Endometrial microvascular endothelial cells (primary cell): ENCODE measurements around the gene SLC26A8. TPM values are rescaled to one million over a fixed set of nuclear protein-coding genes. Genes with fewer than 3 reads are reported as not detected.
"Not testable (repeated sequence)": the region's sequence is repeated elsewhere in the genome, so short reads cannot be mapped to it uniquely, and the experiment has no call there.

Experiments
- in situ Hi-C: cut with HindIII; loops from 2 replicates; pipeline ENCODE4 v1.10.0; 2017; ENCODE audit warnings: low sequenced_read_pairs, low pct_unique_long_range_greater_than_20kb; ENCODE audit errors: inconsistent ontology term
- total RNA-seq: library from RNA; depleted of rRNA; stranded (reverse); fragments of >200 nt; gene quantifications from one replicate; pipeline ENCODE4 v1.2.3, GENCODE V29; 2015; ENCODE audit errors: inconsistent ontology term

SLC26A8 gene
- total RNA-seq, 1 donor from 2014 or later = not detected

DNA sequence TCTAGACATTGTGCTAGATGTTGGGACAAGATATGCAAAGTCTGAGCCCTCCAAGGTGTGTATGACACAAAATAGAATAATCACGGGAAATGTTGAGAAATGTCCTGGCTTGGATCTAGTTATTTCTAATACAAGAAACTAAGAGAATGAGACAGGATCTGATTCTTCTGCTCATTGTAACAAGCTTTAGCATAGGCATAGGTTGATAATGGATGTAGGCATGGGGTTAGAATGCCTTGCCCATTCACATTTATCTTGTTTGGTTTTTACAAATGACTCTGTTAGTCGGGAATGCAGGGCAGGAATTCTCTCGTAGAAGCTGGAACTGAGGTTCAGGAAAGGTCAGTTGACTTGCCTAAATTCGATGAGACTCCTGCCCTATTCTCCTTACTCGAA is 1.5 kb upstream of the SLC26A8 start:
- in situ Hi-C loops = no loop called here

DNA sequence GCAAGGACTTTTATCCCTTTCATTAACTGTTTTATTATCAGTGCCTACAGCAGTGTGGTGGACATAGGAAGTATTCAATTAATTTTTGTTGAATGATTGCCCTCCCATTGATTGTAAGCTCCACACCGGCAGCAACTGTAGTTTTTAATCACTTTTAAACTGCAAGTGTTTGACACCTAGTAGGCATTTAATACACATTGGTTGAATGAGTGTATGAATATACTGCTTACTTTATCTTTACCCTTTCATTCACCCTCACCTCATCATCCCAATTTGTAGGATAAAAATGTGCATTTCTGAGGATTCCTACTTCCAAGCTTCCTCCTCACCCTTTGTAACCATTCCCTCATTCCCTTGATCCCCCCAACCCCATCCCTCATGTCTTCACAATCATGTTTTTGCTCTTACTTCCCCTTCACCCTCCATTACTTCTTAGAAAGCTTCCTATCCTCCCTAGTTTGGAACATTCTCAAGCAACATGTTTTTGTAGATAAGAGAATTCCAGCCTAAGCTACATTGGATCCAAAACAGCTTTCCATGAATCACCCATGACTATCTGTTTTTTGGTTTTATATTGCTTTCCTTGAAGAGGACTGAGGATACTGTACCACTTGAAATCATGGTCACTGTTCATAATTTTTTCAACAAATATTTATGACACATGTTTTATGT is 955 bp upstream of the SLC26A8 start:
- in situ Hi-C loops = no loop called here

GRCh38 chr6:36020154-36020553 is 4.3 kb downstream of the SLC26A8 start:
- in situ Hi-C loops = no loop called here

DNA sequence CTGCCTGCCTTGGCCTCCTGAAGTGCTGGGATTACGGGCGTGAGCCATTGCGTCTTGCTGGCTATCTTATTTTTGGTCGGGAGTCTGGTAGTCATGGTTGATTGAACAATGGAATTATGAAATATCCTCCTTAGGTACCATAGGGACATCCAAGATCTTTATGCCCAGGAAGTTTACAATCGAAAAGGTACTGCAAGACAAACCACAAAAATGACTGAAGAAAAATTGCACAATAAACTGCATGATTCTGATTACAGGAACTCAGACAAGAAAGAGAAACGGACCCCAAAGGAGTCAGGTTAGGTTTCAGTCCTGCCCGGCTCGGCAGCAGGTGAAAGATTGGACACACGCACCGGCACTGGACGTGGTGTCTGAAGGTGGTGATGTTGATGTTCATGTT is 5.3 kb downstream of the SLC26A8 start:
- in situ Hi-C loops = no loop called here

DNA sequence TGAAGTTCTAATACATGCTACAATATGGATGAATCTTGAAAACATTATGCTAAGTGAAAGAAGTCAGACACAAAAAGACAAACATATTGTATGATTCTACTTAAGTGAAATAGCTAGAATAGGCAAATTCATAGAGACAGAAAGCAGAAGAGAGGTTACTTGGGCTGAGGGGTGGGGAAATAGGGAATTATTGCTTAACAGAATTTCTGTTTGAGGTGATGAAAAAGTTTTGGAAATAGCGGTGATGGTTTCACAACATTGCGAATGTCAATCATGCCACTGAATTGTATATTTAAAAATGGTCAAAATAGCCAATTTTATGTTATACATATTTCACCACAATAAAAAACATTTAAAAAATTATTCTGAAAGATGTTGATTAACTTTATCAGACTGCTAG is 6.1 kb downstream of the SLC26A8 start:
- in situ Hi-C loops = no loop called here

GRCh38 chr6:36015666-36016065 is 8.8 kb downstream of the SLC26A8 start:
- in situ Hi-C loops = no loop called here

- in situ Hi-C loops = no loop called here
Measured at GRCh38 chr6:36000451-36000850, 24.0 kb downstream of the SLC26A8 start.

DNA sequence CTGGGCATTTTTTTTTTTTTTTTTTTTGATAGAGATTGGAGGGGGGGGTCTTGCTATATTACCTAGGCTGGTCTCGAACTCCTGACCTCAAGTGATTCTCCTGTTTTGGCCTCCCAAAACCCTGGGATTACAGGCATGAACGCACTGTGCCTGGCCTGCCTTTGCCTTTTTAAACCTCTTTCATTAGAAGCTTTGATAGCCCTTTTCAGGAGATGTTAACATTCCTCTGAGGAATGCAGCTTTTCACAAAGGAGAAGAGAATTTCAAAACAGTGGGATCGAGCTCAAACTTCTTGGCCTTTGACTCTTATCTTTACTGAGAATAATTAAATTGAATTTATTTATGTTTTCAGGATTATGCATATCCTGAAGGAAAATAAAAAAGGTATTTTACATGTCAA is 31.3 kb downstream of the SLC26A8 start:
- in situ Hi-C loops = no loop called here

DNA sequence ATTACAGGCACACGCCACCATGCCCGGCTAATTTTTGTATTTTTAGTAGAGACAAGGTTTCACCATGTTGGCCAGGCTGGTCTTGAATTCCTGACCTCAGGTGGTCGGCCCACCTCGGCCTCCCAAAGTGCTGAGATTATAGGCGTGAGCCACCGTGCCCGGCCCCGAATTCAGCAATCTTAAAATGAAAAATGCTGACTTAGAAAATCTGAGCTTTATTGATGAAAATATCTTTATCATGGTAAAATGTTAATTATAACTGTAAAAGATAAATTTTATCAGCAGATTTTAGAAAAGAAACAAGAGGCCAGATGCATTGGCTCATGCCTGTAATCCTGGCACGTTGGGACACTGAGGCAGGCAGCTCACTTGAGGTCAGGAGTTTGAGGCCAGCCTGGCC is 36.4 kb downstream of the SLC26A8 start:
- in situ Hi-C loops = not testable (repeated sequence)

DNA sequence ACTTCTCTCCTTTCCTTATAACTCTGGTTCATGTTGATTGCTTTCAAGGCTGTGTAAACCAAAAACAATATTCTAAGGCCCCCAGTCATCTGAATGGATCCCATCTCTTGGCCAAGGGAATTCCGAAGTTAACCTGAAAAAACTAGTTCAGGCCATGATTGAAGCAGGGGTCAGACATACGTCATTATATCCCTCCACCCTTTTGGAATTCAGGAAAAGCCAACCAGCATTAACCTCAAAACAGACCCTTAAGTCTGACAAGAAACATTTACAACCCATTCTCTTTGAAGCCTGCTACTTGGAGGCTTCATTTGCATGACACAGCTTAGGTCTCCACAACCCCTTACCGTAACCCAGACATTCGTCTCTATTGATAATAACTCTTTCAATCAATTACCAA is 39.7 kb downstream of the SLC26A8 start:
- in situ Hi-C loops = no loop called here

- in situ Hi-C loops = no loop called here
Measured at GRCh38 chr6:35980991-35981645, 43.3 kb downstream of the SLC26A8 start.

DNA sequence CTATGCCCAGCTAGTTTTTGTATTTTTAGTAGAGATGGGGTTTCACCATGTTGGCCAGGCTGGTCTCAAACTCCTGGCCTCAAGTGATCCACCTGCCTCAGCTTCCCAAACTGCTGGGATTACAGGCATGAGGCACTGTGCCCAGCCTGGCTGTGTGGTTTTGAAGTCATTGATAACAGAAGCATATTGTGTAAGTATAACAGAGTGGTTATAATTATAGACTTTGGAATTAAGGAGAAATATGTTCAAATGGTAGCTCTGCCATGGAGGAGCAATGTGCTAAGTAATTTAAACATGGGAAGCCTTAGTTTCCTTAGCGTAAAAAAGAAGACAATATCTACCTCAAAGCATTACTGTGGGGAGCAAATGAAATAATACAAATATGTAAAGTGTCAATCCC is 44.3 kb downstream of the SLC26A8 start:
- in situ Hi-C loops = not testable (repeated sequence)

- in situ Hi-C loops = no loop called here
Measured at GRCh38 chr6:35977308-35977707, 47.1 kb downstream of the SLC26A8 start.

DNA sequence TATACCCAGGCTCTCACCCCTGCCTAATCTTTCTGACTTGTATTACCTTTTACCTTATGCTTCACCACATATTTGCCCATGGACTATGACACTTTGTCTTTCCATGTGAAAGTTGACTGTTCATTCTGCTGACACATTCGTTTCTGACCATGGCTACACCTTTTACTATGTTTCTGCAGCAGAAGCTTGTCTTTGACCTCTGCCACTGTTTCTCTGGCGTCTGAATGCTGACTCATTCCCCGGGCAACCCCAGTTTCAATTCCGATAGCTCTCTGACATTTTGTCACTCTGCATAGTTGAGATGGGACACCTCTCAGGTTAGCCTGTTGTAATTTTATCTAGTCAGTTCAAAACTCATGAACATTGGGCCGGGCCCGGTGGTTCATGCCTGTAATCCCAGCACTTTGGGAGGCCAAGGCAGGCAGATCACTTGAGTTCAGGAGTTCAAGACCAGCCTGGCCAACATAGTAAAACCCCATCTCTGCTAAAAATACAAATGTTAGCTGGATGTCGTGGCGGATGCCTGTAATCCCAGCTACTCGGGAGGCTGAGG is 50.7 kb downstream of the SLC26A8 start:
- in situ Hi-C loops = no loop called here

DNA sequence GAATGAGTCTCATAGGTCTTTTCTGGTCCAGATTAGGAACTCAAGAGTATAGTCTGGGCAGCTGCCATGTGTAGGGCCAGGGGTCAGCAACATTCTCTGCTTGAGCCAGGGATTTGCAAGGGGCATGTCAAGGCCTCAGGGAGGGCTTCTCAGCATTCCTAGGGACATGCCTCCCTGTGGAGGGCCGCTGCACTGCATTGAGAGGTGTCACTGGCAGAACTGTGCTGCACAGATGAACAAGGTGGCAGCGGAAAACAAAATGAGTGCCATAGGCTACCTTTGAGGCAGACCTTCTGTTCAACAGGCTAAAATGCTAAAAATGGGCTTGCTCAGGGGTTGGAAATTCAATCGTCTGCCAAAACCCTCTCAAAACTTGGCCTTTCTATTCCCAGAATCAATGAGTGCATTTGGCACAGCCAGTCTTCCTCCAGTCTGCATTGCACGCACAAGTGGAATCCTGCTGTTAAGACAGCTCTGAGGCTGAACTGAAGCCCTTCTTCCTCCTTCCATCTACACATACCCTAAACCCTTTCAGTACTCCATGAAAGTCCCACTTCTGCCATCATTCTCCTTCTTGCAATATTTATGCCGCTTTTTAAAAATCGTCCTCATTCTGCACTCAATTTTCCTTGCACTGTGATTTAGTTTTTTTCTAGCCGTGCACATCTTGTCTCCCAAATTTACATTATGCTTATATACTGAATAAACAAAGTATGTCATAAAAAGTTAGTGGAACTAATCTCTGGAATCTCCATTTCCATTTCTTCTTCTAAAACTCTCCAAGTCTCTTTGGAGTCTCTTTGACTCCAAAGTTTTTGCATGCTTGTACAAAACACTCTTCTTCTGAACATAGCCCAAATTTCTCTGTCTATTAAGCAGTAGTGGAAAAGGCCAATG is 51.7 kb downstream of the SLC26A8 start:
- in situ Hi-C loops = no loop called here

DNA sequence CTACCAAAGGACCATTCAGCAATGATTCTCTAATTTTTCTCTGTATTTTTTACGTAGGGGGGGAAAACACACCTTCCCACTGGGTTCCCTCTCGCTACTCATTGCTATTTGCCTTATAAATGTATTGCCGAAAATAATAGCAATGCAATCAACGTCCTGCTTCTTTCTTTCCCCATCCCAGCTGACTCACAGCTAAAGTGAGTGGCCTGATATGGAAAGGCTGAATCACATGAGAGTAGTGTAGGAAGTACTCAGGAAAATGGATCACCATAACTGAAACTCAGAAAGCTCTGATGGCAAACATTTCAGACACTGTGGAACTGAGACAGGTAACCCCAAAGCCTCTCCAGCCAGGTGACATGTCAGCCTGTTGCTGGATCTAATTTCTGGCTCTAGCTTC is 54.3 kb downstream of the SLC26A8 start:
- in situ Hi-C loops = no loop called here

DNA sequence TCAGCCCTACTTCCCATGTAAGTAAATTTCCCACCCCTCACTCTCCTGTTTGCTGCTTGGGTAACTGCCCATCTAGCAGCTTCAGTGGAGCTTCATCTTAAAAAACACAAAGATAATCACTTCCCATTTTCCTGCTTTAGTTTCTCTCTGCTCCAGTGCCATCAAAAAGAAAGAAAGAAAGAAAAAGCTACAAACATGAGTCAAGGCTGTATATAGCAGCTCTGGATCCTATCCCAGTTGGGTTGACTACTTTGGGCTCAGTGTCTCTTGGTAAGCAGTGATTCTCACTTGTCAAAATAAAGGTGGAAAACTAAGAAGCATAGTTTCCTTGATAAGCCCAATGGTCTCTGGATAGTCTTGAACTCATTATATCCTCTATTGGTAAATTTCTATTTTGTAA is 54.8 kb downstream of the SLC26A8 start:
- in situ Hi-C loops = no loop called here

DNA sequence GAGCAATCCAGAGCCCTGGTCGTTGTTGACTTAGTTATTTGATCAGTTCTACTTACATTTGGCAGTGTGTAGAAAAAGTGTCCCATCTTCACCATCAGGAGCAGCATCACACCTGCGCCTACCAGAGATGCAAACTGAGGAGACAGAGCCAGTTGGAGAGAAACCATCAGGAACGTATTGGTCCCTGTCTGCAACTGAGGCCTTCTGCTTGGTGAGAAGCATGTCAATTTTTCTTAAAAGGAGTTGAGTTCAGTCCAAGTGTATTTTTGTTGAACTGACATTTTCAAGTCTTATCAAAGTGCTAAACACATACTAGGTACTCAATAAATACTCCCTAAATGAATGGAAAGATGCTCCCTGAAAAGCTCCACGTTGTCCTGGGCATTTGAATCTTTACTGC is 55.6 kb downstream of the SLC26A8 start:
- in situ Hi-C loops = no loop called here

DNA sequence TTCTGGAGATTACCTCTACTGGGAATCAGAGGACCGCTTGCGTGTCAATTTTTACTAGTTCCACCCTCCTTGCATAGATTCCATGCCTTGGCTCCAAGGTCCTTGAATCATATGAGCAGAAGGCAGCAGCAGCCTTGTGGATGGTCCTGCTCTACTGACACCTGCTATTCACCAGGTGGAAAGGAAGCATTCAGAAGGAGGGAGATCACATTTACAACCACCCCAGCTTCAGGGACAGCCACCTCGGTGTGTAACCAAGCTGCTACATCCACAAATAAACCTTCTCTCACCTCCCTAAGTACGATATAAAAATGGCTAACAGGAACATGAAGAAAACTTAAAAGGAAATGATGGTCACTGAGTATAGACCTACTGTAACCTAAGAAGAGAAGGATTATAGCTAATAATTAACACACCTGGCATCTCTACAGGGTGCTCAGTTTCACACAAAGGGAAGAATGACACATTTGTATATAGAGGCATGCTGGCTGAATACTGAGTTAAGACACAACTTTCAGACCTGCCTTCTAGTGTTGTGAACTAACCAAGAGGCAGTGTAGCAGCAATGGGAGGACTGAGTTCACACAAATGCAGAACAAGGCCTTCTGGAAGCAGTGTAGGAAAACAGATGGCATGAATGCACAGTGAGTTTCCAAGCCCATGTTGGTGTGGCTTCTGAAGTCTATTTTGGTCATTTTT is 57.2 kb downstream of the SLC26A8 start:
- in situ Hi-C loops = no loop called here
